Endothelial cell of umbilical vein (primary cell): ENCODE measurements around the gene SIN3A. TPM values are rescaled to one million over a fixed set of nuclear protein-coding genes. Genes with fewer than 3 reads are reported as not detected.

ENCODE experiments used
- BruUV-seq: library from RNA; stranded (reverse); fragments of 400-500 nt; replicated peaks from 2 replicates; lab custom pipeline; 2021; lab: Mats Ljungman, UMichigan
- CTCF ChIA-PET: fragments of 300-600, 350-600 bp; sonication (Branson Sonifier 250); formaldehyde crosslinking; loops from one replicate; lab custom pipeline; 2021; ENCODE audit warnings: antibody characterized with exemption, inconsistent platforms; lab: Charles Lee
- POLR2A ChIA-PET: fragments of 300-600, 350-600 bp; sonication (Branson Sonifier 250); formaldehyde crosslinking; loops from one replicate; lab custom pipeline; 2021; ENCODE audit warnings: antibody characterized with exemption, inconsistent platforms; lab: Charles Lee
- DNase-seq: peaks from one replicate; pipeline ENCODE4 v3.0.0-alpha.2; 2011; ENCODE audit warnings: low read depth, low spot score
- FAIRE-seq: peaks from 2 replicates; lab custom pipeline; 2011; peaks lifted over from hg19 to GRCh38; lab: Jason Lieb, UNC
- H2AFZ ChIP-seq: 2 replicates; pipeline ENCODE4 v1.6.0; 2012; ENCODE audit warnings: low read depth, low read length, control low read depth, inconsistent platforms
- H3K27ac ChIP-seq: 2 replicates; pipeline ENCODE4 v1.5.1; 2011; ENCODE audit warnings: low read depth, mild to moderate bottlenecking, control low read depth, low read length, moderate library complexity; ENCODE audit not compliant: insufficient read depth
- H3K27me3 ChIP-seq, 2 experiments: 2 replicates each; pipeline versions ENCODE4 v1.6.0 to v1.6.1; 2011; ENCODE audit warnings: low read length in 2 of 2, mixed read lengths in 1 of 2; ENCODE audit not compliant: control insufficient read depth in 2 of 2, insufficient read depth in 2 of 2
- H3K36me3 ChIP-seq, 2 experiments: 2 replicates in 1 of 2; 3 replicates in 1 of 2; pipeline ENCODE4 v1.5.1; 2011; ENCODE audit warnings: low read length in 2 of 2, mild to moderate bottlenecking in 1 of 2, moderate library complexity in 1 of 2; ENCODE audit not compliant: control insufficient read depth in 2 of 2, insufficient read depth in 2 of 2; ENCODE audit errors: extremely low read depth in 1 of 2
- H3K4me1 ChIP-seq: 3 replicates; pipeline ENCODE4 v1.5.1; 2011; ENCODE audit warnings: mild to moderate bottlenecking, low read length; ENCODE audit not compliant: control insufficient read depth, insufficient read depth; ENCODE audit errors: extremely low read depth
- H3K4me2 ChIP-seq: 2 replicates; pipeline ENCODE4 v1.6.1; 2011; ENCODE audit warnings: low read length, control low read depth, mixed read lengths; ENCODE audit not compliant: insufficient read depth
- H3K4me3 ChIP-seq, 3 experiments: fragments of 200-600 bp in 1 of 3; sonication (generic), shearing (Covaris generic) in 1 of 3; replicated peaks in 1 of 3; 2 replicates each; pipeline ENCODE4 v1.5.1; 2011 to 2016; ENCODE audit warnings: control low read depth in 3 of 3, low read length in 3 of 3, mild to moderate bottlenecking in 2 of 3, inconsistent platforms in 1 of 3, low read depth in 1 of 3, moderate library complexity in 1 of 3; ENCODE audit not compliant: insufficient read depth in 1 of 3
- H3K79me2 ChIP-seq: 2 replicates; pipeline ENCODE4 v1.6.0; 2012; ENCODE audit warnings: low read length, inconsistent platforms; ENCODE audit not compliant: control insufficient read depth, insufficient read depth
- H3K9ac ChIP-seq: replicated peaks from 2 replicates; pipeline ENCODE3; 2011; ENCODE audit warnings: low read length, control low read depth; ENCODE audit not compliant: insufficient read depth; ENCODE audit errors: extremely low read depth
- H3K9me1 ChIP-seq: replicated peaks from 3 replicates; pipeline ENCODE4 v1.6.0; 2011; ENCODE audit warnings: mild to moderate bottlenecking, low read length; ENCODE audit not compliant: control insufficient read depth, insufficient read depth; ENCODE audit errors: extremely low read depth
- H3K9me3 ChIP-seq: replicated peaks from 2 replicates; pipeline ENCODE4 v1.5.1; 2012; ENCODE audit warnings: low read length, inconsistent platforms; ENCODE audit not compliant: control insufficient read depth, insufficient read depth
- H4K20me1 ChIP-seq: replicated peaks from 2 replicates; pipeline ENCODE3; 2011; ENCODE audit warnings: mild to moderate bottlenecking, low read length; ENCODE audit not compliant: control insufficient read depth, insufficient read depth; ENCODE audit errors: extremely low read depth
- CTCF ChIP-seq, 2 donors: IDR thresholded peaks; 1 replicate in 1 of 2; 2 replicates in 1 of 2; pipeline ENCODE4 v1.5.1; 2011; ENCODE audit warnings: low read length in 2 of 2, mild to moderate bottlenecking in 2 of 2, moderate library complexity in 2 of 2, control low read depth in 1 of 2, inconsistent platforms in 1 of 2, low read depth in 1 of 2; ENCODE audit not compliant: insufficient read depth in 1 of 2; ENCODE audit errors: extremely low read depth in 1 of 2
- EZH2 ChIP-seq: IDR thresholded peaks from 2 replicates; pipeline ENCODE4 v1.6.1; 2012; ENCODE audit warnings: borderline replicate concordance, low read depth, mild to moderate bottlenecking, moderate library complexity, low read length, inconsistent platforms; ENCODE audit not compliant: severe bottlenecking
- FOS ChIP-seq: IDR thresholded peaks from 2 replicates; pipeline ENCODE4 v1.6.1; 2011; ENCODE audit warnings: mild to moderate bottlenecking, low read length, moderate library complexity, borderline replicate concordance; ENCODE audit not compliant: insufficient read depth
- GATA2 ChIP-seq: IDR thresholded peaks from 2 replicates; pipeline ENCODE4 v1.7.0; 2011; ENCODE audit warnings: low read depth, mild to moderate bottlenecking, moderate library complexity, mixed read lengths, low read length; ENCODE audit not compliant: insufficient read length, insufficient read depth
- JUN ChIP-seq: IDR thresholded peaks from 2 replicates; pipeline ENCODE4 v1.6.1; 2011; ENCODE audit warnings: borderline replicate concordance, low read depth; ENCODE audit not compliant: insufficient read length, insufficient read depth
- MAX ChIP-seq: IDR thresholded peaks from 2 replicates; pipeline ENCODE4 v1.6.1; 2011; ENCODE audit not compliant: insufficient read depth, insufficient read length
- MYC ChIP-seq: IDR thresholded peaks from one replicate; pipeline ENCODE4 v1.6.1; 2011; ENCODE audit warnings: mild to moderate bottlenecking, low read depth, low read length
- POLR2A ChIP-seq: IDR thresholded peaks from 2 replicates; pipeline ENCODE4 v1.6.1; 2012; ENCODE audit warnings: low read depth, mild to moderate bottlenecking, control low read depth, low read length
- POLR2AphosphoS5 ChIP-seq: IDR thresholded peaks from 2 replicates; pipeline ENCODE4 v1.6.1; 2012; ENCODE audit warnings: low read depth, mild to moderate bottlenecking, control low read depth, low read length, moderate library complexity; ENCODE audit not compliant: insufficient read depth
- dilution Hi-C: fragments of 300-500 bp; cut with MboI; formaldehyde crosslinking; loops from one replicate; pipeline ENCODE4 v1.15.0; 2019; ENCODE audit warnings: low sequenced_read_pairs; ENCODE audit not compliant: extremely low pct_ligation_motif_present
- intact Hi-C: fragments of 100-400 bp; cut with micrococcal nuclease; formaldehyde crosslinking; loops from one replicate; pipeline ENCODE4 v1.10.0; 2022
- polyA plus RNA-seq, 4 experiments: library from polyadenylated mRNA; depleted of rRNA in 3 of 4; stranded (reverse) in 3 of 4; unstranded in 1 of 4; fragments of >200 nt; gene quantifications; 2 replicates each; pipeline versions ENCODE4 v1.2.1 to v1.2.3, GENCODE V29; 2011 to 2012; ENCODE audit warnings: missing spikeins in 1 of 4
- total RNA-seq: library from RNA; stranded (reverse); gene quantifications from 2 replicates; pipeline ENCODE4 v1.2.3, GENCODE V29; 2021

Gene SIN3A
- total and polyA plus RNA-seq, 2 donors (not counting 3 experiments of a cell fraction or from before 2014, with no cell fraction given), result 30.6 to 44.5 TPM

GRCh38 chr15:75366163-75366562 is 85.3 kb downstream of the SIN3A start:
- no peak overlapping the region for H2AFZ ChIP-seq
- peaks cover 15% of the 10 kb centered on the region for H3K4me1 ChIP-seq
- POLR2A ChIA-PET, result no interaction called here
- peaks cover 2 to 32% of the 10 kb centered on the region in 2 experiments for H3K36me3 ChIP-seq
- TF ChIP-seq POLR2AphosphoS5 (no peak), POLR2A (no peak), MAX (no peak), MYC (no peak), FOS (no peak), EZH2 (no peak), JUN (no peak), CTCF (IDR thresholded peaks at IDR 0.05; ENCODE audit: extremely low read depth in 1 of 2, insufficient read depth in 1 of 2, low read depth in 1 of 2, low read length in 2 of 2) (no peak), GATA2 (no peak)
- peaks cover 9% of the 10 kb centered on the region for H3K79me2 ChIP-seq
- no peaks in the 10 kb centered on the region for H3K9me1 ChIP-seq
- FAIRE-seq, result no peak
- no peak overlapping the region for H3K9ac ChIP-seq
- H3K9me3 ChIP-seq, result no peaks in the 10 kb centered on the region
- H3K27me3 ChIP-seq, result no peaks in the 10 kb centered on the region
- no peaks in the 10 kb centered on the region for H4K20me1 ChIP-seq
- DNase-seq, result no peak
- no peak overlapping the region for H3K27ac ChIP-seq
- dilution Hi-C loops, result no loop called here
- intact Hi-C loops, result loop anchor here (5.0 to 10.0 kb wide), 2 partner anchors 334 to 439 kb away; no protein-coding TSS in a partner anchor
- no peak overlapping the region for H3K4me2 ChIP-seq
- BruUV-seq, result no TSS peak
- no peak overlapping the region for H3K4me3 ChIP-seq
- CTCF ChIA-PET, result interaction anchor here (1.4 kb wide), 1 partner anchor 89 kb away, joined by 3 read pairs; no protein-coding TSS in a partner anchor
